RPMI7951 (cell line): Measurements from ENCODE around the gene ARHGEF5. TPM values are rescaled to one million over a fixed set of nuclear protein-coding genes. Genes with fewer than 3 reads are reported as not detected.
"Not testable (repeated sequence)": the region's sequence is repeated elsewhere in the genome, so short reads cannot be mapped to it uniquely, and the experiment has no call there.

Experiments
- DNase-seq: peaks from one replicate; pipeline ENCODE4 v3.0.0-alpha.2; 2012; ENCODE audit warnings: low read depth
- total RNA-seq: library from RNA; depleted of rRNA; stranded (reverse); fragments of >200 nt; shearing (Covaris generic); gene quantifications from 2 replicates; pipeline ENCODE4 v1.2.3, GENCODE V29; 2014; rRNA removed

The ARHGEF5 gene
- total RNA-seq = 1.1 and 1.4 TPM in 2 replicates

- DNase-seq = not testable (repeated sequence)
These were observed at the start of gene ARHGEF5 for GRCh38 chr7:144355176-144355822. ARHGEF5 (plus strand) TSS chr7:144355402; CDS start chr7:144362670, 7,268 bp downstream.

GRCh38 chr7:144309702-144310101, 45.5 kb upstream of the ARHGEF5 start:
- DNase-seq = not testable (repeated sequence)

- not testable (repeated sequence) for DNase-seq
These were observed 44.0 kb upstream of the ARHGEF5 start for GRCh38 chr7:144311218-144311617.

DNA sequence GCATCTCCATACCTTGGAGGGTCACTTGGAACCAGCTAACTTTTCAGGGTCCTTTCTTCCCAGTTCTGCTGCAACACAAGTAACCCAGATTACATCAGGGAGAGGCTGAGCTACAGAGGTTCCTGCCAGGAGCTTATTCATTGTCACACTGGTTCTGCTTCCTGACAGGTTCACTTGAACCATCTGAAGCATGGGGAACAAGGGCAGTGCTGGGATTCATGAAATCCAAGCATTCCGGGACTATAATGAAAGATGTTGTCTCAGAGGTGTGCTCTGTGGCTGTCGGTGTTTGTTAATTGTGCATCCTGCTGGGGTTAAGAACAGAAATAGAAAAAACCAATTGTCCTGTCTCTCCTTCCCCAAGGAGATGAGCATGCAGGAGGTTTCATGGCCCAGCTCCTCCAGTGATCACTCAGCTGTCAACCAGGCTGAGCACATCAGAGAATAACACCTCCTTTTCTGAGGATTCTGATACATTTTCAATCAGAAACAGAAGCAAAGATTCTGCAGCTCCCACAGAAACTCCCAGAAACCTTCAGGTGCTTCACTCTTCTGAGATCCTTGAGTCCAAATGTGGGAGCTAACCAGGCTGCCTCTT, 43.2 kb upstream of the ARHGEF5 start, which contains the start of gene OR2A1:
Gene OR2A1, plus strand, starts transcription at position 548 of the 598 bp plus-strand sequence. CDS start 5,706 bp downstream, outside the sequence.
- not testable (repeated sequence) for DNase-seq

DNA sequence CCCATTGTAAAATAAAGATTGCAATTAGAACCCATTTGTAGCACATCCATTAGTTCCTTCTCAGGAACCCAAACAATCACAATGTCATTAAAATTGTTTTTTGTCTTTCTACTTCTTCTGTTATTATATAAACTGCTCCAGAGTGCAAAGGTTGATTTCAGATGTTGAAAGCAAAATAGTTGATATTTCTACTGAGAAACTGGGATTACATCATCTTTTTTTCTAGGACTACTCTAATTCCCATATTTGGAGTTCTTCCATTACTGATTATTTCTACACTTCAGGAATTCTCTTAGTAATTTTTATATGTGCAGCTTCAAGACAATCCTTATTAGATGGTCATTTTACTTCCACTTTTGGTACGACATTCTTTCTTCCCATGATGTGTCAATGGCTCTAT, 37.7 kb upstream of the ARHGEF5 start:
- DNase-seq = not testable (repeated sequence)

- DNase-seq = not testable (repeated sequence)
These were observed 35.7 kb upstream of the ARHGEF5 start for GRCh38 chr7:144319547-144319946.

- DNase-seq = not testable (repeated sequence)
These were observed 33.5 kb upstream of the ARHGEF5 start for GRCh38 chr7:144321677-144322206.

- DNase-seq = not testable (repeated sequence)
These were observed 31.8 kb upstream of the ARHGEF5 start for GRCh38 chr7:144323359-144323758.

DNA sequence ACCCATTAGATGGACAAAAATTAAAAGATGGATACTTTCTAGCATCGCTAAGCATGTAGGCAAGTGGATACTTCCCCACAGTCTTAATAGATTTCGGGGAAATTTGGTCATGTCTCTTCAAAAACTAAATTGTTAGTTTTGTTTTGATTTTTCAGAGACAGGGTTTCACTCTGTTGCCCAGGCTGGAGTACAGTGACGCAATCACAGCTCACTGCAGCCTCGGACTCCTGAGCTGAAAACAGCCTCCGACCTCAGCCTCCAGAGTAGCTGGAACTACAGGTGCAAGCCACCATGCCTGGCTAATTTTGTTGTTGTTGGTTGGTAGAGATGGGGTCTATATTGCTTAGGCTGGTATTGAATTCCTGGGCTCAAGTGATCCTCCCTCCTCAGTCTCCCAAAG, 29.3 kb upstream of the ARHGEF5 start:
- not testable (repeated sequence) for DNase-seq

DNA sequence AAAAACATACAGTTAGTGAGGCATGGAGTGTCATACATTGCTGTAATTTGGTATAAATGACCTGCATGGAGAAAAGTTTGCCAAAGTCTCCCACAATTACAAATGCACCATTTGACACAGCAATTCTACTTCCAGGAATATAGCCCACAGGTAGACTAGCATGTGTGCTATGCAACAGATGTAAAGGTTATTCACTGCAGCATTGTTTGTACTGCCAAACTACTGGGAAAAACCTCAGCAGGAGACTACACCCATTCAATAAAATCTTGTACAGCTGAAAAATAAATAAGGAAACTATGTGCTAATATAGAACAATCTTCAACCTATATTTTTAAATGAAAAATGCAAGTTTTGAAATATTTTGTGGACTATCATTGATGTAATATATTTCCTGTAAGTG, 25.2 kb upstream of the ARHGEF5 start:
- DNase-seq = not testable (repeated sequence)

GRCh38 chr7:144331221-144331995, 23.8 kb upstream of the ARHGEF5 start:
- DNase-seq = not testable (repeated sequence)

DNA sequence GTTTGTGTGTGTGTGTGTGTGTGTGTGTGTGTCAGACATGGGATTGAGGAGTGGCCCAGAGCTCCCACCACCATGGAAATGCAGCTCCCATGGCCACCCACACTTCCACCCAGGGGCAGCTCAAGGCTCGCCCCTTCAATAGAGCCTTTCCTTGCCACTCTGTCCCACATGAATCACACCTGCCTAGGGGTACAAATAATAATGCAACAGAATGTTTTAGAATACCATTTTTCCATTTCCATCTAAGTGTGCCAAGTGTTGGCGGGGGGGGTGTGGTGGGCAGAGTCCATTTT, 23.3 kb upstream of the ARHGEF5 start:
- DNase-seq = not testable (repeated sequence)

- DNase-seq = not testable (repeated sequence)
These were observed 6.6 kb upstream of the ARHGEF5 start for GRCh38 chr7:144348625-144349024.

- peak; percentile 11 for DNase-seq
These were observed 3.5 kb upstream of the ARHGEF5 start for GRCh38 chr7:144351667-144352066.

DNA sequence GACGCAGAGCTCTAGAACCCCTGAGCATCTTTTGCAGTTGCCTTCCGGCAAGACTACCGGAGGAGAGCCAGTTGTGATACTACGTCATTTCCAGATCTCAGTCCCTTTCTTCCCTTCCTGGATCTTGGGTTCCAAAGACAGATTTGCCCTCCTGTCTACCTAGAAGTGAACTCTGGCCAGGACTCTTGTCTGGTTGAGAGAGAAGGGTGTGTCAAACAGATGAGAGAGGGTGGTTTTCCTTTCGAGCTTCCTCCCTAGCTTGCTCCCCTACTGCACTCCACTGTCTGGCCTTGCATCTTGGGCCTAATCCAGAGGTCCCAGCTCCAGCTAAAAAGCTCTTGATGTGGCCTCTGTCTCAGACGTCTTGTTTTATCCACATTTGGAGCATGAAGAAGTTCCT, 983 bp downstream of the ARHGEF5 start:
- DNase-seq = not testable (repeated sequence)

DNA sequence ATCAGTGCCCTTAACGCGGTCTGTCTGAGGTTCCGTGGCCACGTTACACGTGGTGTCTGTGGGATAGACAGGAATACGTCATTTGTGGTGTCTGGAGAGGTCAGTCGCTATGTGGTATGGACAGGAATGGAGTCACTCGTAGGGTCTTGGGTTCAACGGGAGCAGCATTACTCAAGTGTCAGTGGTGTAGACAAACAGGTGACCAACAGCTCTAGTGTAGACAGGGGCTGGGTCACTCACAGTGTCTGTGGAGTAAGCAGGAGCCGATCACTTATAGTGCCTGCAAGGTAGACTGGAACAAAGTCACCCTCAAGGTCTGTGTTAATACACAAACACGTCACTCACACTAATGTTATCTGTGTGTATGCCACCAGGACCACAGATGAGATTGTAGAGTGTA, 1.7 kb downstream of the ARHGEF5 start:
- DNase-seq = not testable (repeated sequence)

- not testable (repeated sequence) for DNase-seq
These were observed 6.9 kb downstream of the ARHGEF5 start for GRCh38 chr7:144362061-144362460.

- not testable (repeated sequence) for DNase-seq
These were observed 10.3 kb downstream of the ARHGEF5 start for GRCh38 chr7:144365523-144365922.

GRCh38 chr7:144367250-144367649, 12.0 kb downstream of the ARHGEF5 start:
- DNase-seq = not testable (repeated sequence)

DNA sequence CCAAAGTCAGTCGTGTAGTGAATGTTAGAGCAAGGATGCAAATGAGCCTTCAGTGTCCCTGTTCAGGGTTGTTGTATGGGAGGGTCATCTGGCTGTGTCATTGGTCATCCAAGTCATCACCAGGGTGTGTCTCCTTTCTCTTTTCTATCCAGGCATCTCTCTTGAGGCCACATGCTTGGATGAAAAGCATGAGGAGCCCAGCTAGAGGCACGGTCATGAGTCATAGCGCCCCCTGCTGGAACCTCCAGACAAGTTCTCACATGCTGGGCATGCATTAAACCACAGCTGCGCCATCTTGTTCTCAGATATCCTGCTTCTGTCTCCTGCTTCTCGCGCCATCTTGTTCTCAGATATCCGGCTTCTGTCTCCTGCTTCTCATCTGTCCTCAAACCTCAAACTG, 14.0 kb downstream of the ARHGEF5 start:
- not testable (repeated sequence) for DNase-seq

- DNase-seq = peak; percentile 37
These were observed 23.4 kb downstream of the ARHGEF5 start for GRCh38 chr7:144378651-144379050.

DNA sequence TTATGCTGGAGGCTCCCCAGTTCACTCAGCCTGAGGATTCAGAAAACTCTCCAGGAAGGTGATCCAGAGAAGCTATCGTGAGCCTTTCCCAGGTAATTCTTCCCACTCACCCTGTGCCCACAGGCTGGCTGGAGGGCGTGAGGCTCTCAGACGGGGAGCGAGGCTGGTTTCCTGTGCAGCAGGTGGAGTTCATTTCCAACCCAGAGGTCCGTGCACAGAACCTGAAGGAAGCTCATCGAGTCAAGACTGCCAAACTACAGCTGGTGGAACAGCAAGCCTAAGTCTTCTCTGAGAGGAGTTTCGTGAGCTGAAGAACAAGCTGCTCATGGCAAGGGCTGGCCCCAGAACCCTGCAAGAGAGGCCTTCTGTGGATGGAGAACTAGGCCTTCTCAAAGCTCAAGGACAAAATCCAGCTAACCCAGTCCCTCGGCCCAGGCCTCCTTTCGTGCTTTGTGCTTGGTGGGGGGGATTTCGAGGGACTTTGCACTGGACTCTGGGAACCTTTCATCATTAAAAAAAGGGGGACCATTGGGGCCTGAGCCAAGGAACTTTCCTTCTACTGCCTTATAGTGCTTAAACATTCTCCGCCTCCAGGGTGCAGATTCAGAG, 24.7 kb downstream of the ARHGEF5 start:
- DNase-seq = no peak
